Muscle layer of duodenum (tissue), 2 donors: ENCODE results near the gene ETNK2.

Experiments used
- H3K27ac ChIP-seq: one replicate; pipeline ENCODE4 v1.7.0; 2013; ENCODE audit warnings: mild to moderate bottlenecking, low read length
- H3K27me3 ChIP-seq: one replicate; pipeline ENCODE4 v1.7.0; 2013; ENCODE audit warnings: low read depth, mild to moderate bottlenecking, control low read depth, low read length
- H3K36me3 ChIP-seq, 2 donors: one replicate each; pipeline ENCODE4 v1.7.0; 2013; ENCODE audit warnings: low read length in 2 of 2, control low read depth in 1 of 2, mild to moderate bottlenecking in 1 of 2; ENCODE audit not compliant: insufficient read depth in 2 of 2, control insufficient read depth in 1 of 2
- H3K4me1 ChIP-seq, 2 donors: one replicate each; pipeline ENCODE4 v1.7.0; 2013; ENCODE audit warnings: low read length in 2 of 2, mild to moderate bottlenecking in 2 of 2, control low read depth in 1 of 2, moderate library complexity in 1 of 2; ENCODE audit not compliant: insufficient read depth in 2 of 2, control insufficient read depth in 1 of 2
- H3K4me3 ChIP-seq, 2 donors: one replicate each; pipeline ENCODE4 v1.7.0; 2013; ENCODE audit warnings: low read length in 2 of 2, low read depth in 1 of 2, mild to moderate bottlenecking in 1 of 2
- H3K9me3 ChIP-seq, 2 donors: one replicate each; pipeline ENCODE4 v1.7.0; 2013; ENCODE audit warnings: low read length in 2 of 2, control low read depth in 1 of 2, mild to moderate bottlenecking in 1 of 2; ENCODE audit not compliant: control insufficient read depth in 1 of 2
- donor health status: healthy.

Gene ETNK2

GRCh38 chr1:204143276-204144041, 8.4 kb downstream of the ETNK2 start:
- Histone ChIP-seq H3K36me3 (peaks cover 0 to 18% of the 10 kb centered on the region in 2 donors), H3K27ac (no peak overlapping the region), H3K9me3 (no peaks in the 10 kb centered on the region), H3K4me3 (no peak overlapping the region), H3K4me1 (no peaks in the 10 kb centered on the region), H3K27me3 (no peaks in the 10 kb centered on the region)

GRCh38 chr1:204142032-204142974, 9.5 kb downstream of the ETNK2 start:
- Histone ChIP-seq H3K27me3 (no peaks in the 10 kb centered on the region), H3K27ac (no peak overlapping the region), H3K9me3 (no peaks in the 10 kb centered on the region), H3K4me3 (no peak overlapping the region), H3K4me1 (no peaks in the 10 kb centered on the region), H3K36me3 (peaks cover 0 to 22% of the 10 kb centered on the region in 2 donors)

GRCh38 chr1:204141131-204141530, 10.7 kb downstream of the ETNK2 start:
- Histone ChIP-seq H3K4me1 (no peaks in the 10 kb centered on the region), H3K4me3 (no peak overlapping the region), H3K36me3 (peaks cover 0 to 22% of the 10 kb centered on the region in 2 donors), H3K27me3 (no peaks in the 10 kb centered on the region), H3K27ac (no peak overlapping the region), H3K9me3 (no peaks in the 10 kb centered on the region)

- Histone ChIP-seq H3K4me1 (no peaks in the 10 kb centered on the region), H3K36me3 (peaks cover 0 to 23% of the 10 kb centered on the region in 2 donors), H3K9me3 (no peaks in the 10 kb centered on the region), H3K27me3 (no peaks in the 10 kb centered on the region), H3K27ac (no peak overlapping the region), H3K4me3 (no peak overlapping the region)
Observed at GRCh38 chr1:204139952-204140351, 11.9 kb downstream of the ETNK2 start.

GRCh38 chr1:204139088-204139487, 12.8 kb downstream of the ETNK2 start:
- H3K36me3 ChIP-seq: peaks cover 0 to 32% of the 10 kb centered on the region in 2 donors

GRCh38 chr1:204136814-204137213, 15.0 kb downstream of the ETNK2 start:
- no peaks in the 10 kb centered on the region for H3K27me3 ChIP-seq
- no peak overlapping the region for H3K4me3 ChIP-seq
- peaks cover 0 to 35% of the 10 kb centered on the region in 2 donors for H3K36me3 ChIP-seq
- no peak overlapping the region for H3K27ac ChIP-seq
- no peaks in the 10 kb centered on the region for H3K4me1 ChIP-seq
- H3K9me3 ChIP-seq: no peaks in the 10 kb centered on the region

More at GRCh38 chr1:204139088-204139487, 12.8 kb downstream of the ETNK2 start:
- Histone ChIP-seq H3K4me3 (no peak overlapping the region), H3K9me3 (no peaks in the 10 kb centered on the region), H3K4me1 (no peaks in the 10 kb centered on the region), H3K27ac (no peak overlapping the region), H3K27me3 (no peaks in the 10 kb centered on the region)

- Histone ChIP-seq H3K9me3 (no peaks in the 10 kb centered on the region), H3K4me1 (peaks cover 0 to 5% of the 10 kb centered on the region in 2 donors), H3K27ac (no peak overlapping the region), H3K36me3 (peaks cover 0 to 24% of the 10 kb centered on the region in 2 donors), H3K27me3 (no peaks in the 10 kb centered on the region), H3K4me3 (no peak overlapping the region)
Observed at GRCh38 chr1:204134103-204134502, 17.7 kb downstream of the ETNK2 start.

GRCh38 chr1:204132718-204133117, 19.1 kb downstream of the ETNK2 start:
- H3K4me3 ChIP-seq: no peak overlapping the region
- no peaks in the 10 kb centered on the region for H3K9me3 ChIP-seq
- H3K27me3 ChIP-seq: no peaks in the 10 kb centered on the region
- H3K36me3 ChIP-seq: peaks cover 0 to 13% of the 10 kb centered on the region in 2 donors
- H3K27ac ChIP-seq: no peak overlapping the region
- H3K4me1 ChIP-seq: peaks cover 0 to 6% of the 10 kb centered on the region in 2 donors

- H3K27ac ChIP-seq: no peak overlapping the region
Observed at GRCh38 chr1:204131978-204132377, 19.9 kb downstream of the ETNK2 start.

GRCh38 chr1:204130981-204131892, 20.6 kb downstream of the ETNK2 start:
- no peak overlapping the region for H3K27ac ChIP-seq
- H3K4me1 ChIP-seq: peaks cover 0 to 15% of the 10 kb centered on the region in 2 donors
- no peaks in the 10 kb centered on the region for H3K9me3 ChIP-seq
- H3K4me3 ChIP-seq: no peak overlapping the region
- peaks cover 0 to 13% of the 10 kb centered on the region in 2 donors for H3K36me3 ChIP-seq
- no peaks in the 10 kb centered on the region for H3K27me3 ChIP-seq

More at GRCh38 chr1:204131978-204132377, 19.9 kb downstream of the ETNK2 start:
- Histone ChIP-seq H3K4me3 (no peak overlapping the region), H3K36me3 (peaks cover 0 to 13% of the 10 kb centered on the region in 2 donors), H3K4me1 (peaks cover 0 to 12% of the 10 kb centered on the region in 2 donors), H3K9me3 (no peaks in the 10 kb centered on the region), H3K27me3 (no peaks in the 10 kb centered on the region)
